GM21515 (cell line): ENCODE measurements around the gene NCKIPSD.

Source experiments
- ATAC-seq: cut with Tn5 transposase; IDR thresholded peaks from one replicate; pipeline ENCODE4 v1.9.1; 2021; ENCODE audit not compliant: unreplicated experiment

NCKIPSD gene

GRCh38 chr3:48679411-48680391 lies 6.0 kb downstream of the NCKIPSD start:
- ATAC-seq: no peak

GRCh38 chr3:48678566-48679380 lies 6.9 kb downstream of the NCKIPSD start:
- ATAC-seq: no peak

DNA sequence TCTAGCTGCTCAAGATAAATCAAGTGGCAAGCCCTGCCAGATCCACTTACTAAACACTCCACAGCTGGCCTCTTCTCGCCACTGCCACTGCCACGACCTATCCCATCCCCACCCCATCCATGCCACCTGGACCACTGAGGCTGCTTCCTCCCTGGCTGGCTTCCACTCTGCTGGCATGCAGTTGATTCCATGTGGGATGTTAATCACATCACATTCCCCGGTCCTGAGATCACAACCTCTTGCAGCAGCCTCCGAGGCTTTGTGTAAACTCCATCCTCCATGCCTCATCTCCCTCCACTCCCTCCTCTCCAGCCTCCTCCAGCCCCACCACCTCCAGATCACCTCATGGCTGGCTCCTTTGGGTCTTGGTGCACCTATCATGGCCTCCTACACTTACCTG lies 7.7 kb downstream of the NCKIPSD start:
- ATAC-seq: no peak

DNA sequence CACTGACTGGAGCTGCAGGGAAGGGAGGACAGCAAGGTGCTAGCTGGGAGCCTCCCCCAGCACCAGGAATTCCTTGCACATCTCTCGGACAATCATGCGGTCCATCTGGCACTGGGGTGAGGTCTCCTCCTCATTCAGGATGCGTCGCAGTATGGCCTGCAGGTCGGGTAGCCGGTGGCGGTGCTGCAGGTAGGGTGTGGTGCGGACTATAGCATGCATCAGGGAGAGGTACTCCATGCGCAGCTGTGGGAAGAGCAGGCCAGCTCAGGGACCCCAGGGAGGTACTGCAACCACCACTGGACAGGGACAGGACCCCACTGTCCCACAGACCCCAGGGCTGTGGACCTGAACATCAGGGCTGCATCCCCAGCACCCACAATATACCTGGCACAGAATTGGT lies 11.2 kb downstream of the NCKIPSD start:
- no peak for ATAC-seq

DNA sequence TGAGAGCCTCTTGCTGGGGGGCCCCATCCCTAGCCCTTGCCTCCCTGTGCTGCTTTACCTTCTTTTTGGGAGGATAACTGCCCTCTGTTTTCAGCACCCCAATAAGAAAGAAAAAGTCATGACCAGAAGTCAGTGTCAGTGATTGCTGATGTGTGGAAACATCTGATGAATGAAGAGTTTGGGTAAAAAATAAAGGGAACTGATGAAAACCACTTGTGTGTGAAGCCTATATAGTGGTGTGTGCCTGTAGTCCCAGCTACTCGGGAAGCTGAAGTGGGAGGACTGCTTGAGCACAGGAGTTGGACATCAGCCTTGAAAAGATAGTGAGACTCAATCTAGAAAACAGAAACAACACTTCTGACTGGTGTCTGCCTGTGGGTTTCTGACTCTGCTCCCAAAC lies 13.2 kb downstream of the NCKIPSD start:
- no peak for ATAC-seq

DNA sequence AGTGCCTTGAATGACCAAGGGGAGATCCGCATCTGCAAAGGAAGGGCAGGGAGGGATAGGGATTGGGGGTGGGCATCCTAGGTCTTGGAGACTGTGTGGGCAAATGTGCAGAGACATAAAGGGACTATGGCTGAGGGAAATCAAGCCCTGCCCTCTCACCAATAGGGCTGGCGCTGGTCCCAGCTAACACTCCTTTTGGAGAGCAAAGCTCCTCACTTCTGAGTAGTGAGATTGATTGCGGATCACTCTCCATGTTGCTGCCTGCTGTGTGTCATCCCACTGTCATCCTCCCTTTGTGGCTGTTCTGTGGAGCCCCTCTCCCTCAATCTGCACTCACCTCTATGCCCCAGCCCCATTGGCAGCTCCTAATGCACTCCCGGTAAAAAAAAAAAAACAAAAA lies 20.8 kb downstream of the NCKIPSD start:
- no peak for ATAC-seq

GRCh38 chr3:48664313-48664644 lies 21.4 kb downstream of the NCKIPSD start:
- no peak for ATAC-seq

GRCh38 chr3:48663489-48664312 lies 22.0 kb downstream of the NCKIPSD start:
- peak; percentile 82 for ATAC-seq

- ATAC-seq: no peak
These were observed 22.8 kb downstream of the NCKIPSD start, which contains the start of gene CELSR3 for GRCh38 chr3:48662753-48663488. TSS of gene CELSR3 (minus strand) at chr3:48662886. CDS start at chr3:48662634, 252 bp downstream.

DNA sequence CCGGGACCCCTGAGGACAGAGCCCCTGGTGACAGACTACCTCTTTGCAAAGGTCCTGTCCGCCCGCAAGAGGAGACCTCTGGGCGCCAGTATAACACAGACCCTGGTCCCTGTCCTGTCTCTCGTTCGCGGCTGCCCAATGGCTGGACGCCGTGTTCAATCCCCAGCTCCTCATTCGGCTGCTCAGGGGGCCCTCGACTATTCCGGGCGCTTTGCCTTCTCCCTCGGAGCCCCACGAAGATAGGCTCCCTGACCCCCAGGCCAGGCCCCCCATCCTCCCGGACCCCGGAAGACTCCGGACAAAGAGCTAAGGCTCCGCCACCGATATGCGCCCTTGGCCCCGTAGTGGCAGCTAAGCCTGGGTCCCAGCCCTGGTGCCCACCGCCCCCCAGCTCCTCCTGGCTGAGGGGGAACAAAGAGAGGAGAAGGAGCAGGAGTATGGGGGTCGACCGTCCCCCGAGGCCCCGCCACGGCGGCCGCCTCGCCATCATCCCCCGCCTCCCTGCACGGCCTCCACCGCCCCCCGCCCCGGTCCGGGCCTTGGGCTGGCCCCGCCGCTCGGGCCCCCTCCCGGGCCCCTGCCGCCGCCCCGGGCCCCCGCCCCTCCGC lies 23.5 kb downstream of the NCKIPSD start:
- ATAC-seq: no peak

DNA sequence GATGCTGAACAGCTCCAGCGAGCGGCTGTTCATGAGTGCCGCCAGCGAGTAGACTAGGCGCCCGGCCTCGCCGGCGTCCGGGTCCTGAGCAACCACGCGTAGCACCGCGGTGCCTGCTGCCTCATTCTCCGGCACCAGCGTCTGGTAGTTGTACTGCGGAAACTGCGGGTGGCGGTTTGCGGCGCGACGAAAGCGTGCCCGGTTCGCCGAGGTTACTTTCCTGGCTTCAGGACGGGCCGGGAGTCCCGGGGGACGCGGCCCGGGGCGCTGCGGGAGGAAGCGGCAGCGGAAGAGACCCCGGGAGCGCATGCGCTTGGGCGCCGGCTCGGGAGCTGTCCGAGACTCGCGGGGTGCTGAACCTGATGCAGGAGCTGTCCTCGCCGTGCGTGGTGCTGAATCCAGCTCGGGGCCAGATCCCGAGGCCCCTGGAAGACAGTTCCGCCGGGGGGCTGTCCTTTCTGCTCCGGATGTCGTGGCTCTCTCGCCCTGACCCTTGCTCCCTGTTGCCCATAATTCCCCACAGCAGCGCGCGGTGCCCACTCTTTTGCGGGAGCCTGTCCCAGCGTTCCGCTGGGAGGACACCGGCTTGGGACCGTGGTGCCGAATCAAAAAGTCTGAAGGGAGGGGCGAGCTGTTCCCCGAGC lies 24.1 kb downstream of the NCKIPSD start:
- no peak for ATAC-seq

- no peak for ATAC-seq
These were observed 24.8 kb downstream of the NCKIPSD start for GRCh38 chr3:48660800-48661400.

DNA sequence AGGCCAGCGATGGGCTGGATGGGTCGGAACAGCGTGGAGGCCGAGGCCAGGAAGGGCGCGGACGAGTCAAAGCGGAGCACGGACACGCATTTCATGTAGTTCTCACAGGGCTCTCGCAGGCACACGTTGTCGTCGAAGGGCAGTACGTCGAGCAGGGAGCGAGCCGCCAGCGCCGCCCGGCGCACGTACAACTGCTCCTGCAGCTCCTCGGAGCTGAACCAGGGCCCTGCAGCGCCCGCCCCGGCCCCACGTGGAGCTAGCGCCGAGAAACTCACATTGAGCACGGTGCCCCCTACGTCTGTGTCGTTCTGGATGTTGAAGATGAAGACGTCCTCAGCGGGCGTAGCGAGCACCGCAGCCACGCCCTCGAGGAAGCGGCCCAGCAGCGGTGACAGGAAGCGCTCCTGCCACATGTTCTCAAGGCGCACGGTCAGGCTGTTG lies 28.9 kb downstream of the NCKIPSD start:
- no peak for ATAC-seq

GRCh38 chr3:48656061-48656840 lies 29.5 kb downstream of the NCKIPSD start:
- ATAC-seq: peak; percentile 41

- no peak for ATAC-seq
These were observed 30.1 kb downstream of the NCKIPSD start for GRCh38 chr3:48655606-48656005.

- ATAC-seq: no peak
These were observed 30.7 kb downstream of the NCKIPSD start for GRCh38 chr3:48655063-48655462.

DNA sequence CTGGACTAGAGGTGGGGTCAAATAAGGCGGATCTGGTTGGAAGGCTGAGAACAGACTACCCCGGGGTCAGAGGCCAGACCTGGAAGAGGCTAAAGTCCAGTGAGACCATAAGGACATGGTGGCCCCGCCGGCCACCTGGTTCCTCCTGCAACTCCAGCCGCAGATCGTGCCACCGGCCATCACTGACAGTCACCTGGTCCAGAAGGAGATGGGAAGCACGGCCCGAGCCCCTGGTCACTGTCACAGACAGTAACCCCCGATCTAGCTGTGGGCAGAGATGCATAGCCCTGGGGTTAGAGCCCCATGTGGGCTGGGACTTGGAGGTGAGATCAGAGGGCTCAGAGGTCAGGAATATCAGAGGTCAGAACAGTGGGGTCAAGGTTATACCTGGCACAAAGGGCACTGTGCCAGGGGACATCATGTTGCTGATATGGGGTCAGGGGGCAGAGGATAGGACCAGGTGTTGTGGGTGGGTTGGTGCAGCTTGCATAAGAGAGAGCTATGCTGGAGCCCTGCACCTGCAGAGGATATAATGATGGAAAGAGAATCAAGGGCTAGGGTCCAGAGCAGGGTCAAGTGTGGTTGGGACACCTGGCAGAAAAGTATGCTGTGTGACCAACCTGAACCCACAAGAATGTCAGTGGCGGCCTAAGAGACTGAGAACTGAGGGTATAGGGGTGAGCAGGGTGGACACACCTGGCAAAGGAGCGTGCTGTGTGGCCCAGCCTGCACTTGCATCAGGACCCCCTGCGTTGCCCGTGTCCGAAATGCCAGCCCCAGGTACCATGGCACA lies 32.6 kb downstream of the NCKIPSD start:
- ATAC-seq: no peak
